Lower leg skin (tissue), 4 donors: ENCODE results near the gene ZFYVE28. TPM values are rescaled to one million over a fixed set of nuclear protein-coding genes. Genes with fewer than 3 reads are reported as not detected.

Source experiments
- DNase-seq, 2 donors: peaks; one replicate each; pipeline ENCODE4 v3.0.0-alpha.2; 2019; ENCODE audit warnings: low spot score in 2 of 2
- H3K4me3 ChIP-seq: fragments of 200-600 bp; sonication (generic); 2 replicates; pipeline ENCODE4 v1.5.1; 2017; ENCODE audit warnings: mild to moderate bottlenecking, low read depth; ENCODE audit not compliant: poor library complexity, severe bottlenecking
- CTCF ChIP-seq, 3 donors: fragments of 450-650 bp; IDR thresholded peaks; one replicate each; pipeline ENCODE4 v1.5.1; 2016; ENCODE audit warnings: antibody characterized with exemption in 3 of 3, mild to moderate bottlenecking in 3 of 3, moderate library complexity in 2 of 3
- POLR2A ChIP-seq, 2 donors: fragments of 450-650 bp; IDR thresholded peaks; one replicate each; pipeline ENCODE4 v1.6.1; 2016 to 2017; ENCODE audit warnings: antibody characterized with exemption in 2 of 2, mild to moderate bottlenecking in 1 of 2, moderate library complexity in 1 of 2
- WGBS, 2 donors: methylation state at CpG; one replicate each; pipeline ENCODE4 v1.1.5; 2018; 5-methylcytosine and 5-hydroxymethylcytosine counted together
- intact Hi-C: fragments of 100-400 bp; cut with DNase I; formaldehyde crosslinking; loops from one replicate; pipeline ENCODE4 v1.15.0; 2023; ENCODE audit warnings: low total_unique reads
- total RNA-seq, 4 donors: library from RNA; depleted of rRNA; stranded (reverse); fragments of >200 nt; gene quantifications; one replicate each; pipeline ENCODE4 v1.1.0, GENCODE V29; 2016

The ZFYVE28 gene
- total RNA-seq, 4 donors from 2014 or later = 5.0 to 12.8 (median 9.9) TPM

DNA sequence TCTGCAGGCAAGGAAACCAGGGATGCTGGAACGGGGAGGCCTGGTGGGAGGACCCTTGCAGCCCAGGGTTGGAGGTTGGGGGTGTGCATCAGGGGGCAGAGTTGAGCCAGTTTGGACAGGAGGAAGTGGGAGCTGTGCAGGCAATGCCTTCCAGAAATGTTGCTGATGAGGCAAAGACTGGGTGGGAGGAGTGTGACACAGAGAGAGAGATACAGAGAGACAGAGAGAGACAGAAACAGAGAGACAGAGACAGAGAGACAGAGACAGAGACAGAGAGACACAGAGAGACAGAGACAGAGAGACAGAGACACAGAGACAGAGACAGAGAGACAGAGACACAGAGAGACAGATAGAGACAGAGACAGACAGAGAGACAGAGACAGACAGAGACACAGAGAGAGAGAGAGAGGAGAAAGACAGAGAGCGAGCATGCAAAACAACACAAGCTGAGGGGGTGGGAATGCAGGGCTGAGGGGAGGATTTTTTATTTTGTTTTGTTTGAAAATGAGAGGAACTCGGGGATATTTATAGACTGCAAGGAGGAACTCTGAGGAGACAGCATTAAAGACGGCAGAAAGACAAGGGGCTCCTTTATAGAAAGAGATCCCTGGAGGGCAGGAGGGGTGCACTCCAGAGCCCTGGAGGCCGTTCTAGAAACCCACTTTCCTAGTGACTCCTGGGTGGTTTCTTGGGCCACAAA, 174.6 kb downstream of the ZFYVE28 start:
- DNase-seq = peak in 1 of 2 donors; percentile 87
- no peak overlapping the region for H3K4me3 ChIP-seq
- 33 to 41% methylated on average over 5 of the region's 5 CpGs for WGBS, 2 donors
- intact Hi-C loops = no loop called here
- TF ChIP-seq POLR2A (IDR thresholded peaks at IDR 0.05) = no peak
- TF ChIP-seq CTCF (IDR thresholded peaks at IDR 0.05) = no peak

- intact Hi-C loops = no loop called here
- peak; percentile 96 to 100 for DNase-seq
- peak within 1 kb of the TSS; percentile 98 for H3K4me3 ChIP-seq
- 0 to 1% methylated on average over 56 to 58 of the region's 88 CpGs for WGBS, 2 donors
- no peak for TF ChIP-seq POLR2A (IDR thresholded peaks at IDR 0.05)
Observed at GRCh38 chr4:2241410-2242353, 176.8 kb downstream of the ZFYVE28 start, which contains the start of the genes HAUS3 and POLN. Gene HAUS3 (minus strand): TSS chr4:2242121. CDS start chr4:2240946, 1,175 bp downstream. Gene POLN (minus strand): TSS chr4:2242121. CDS start chr4:2229231, 12,890 bp downstream.

GRCh38 chr4:2241003-2241402, 177.4 kb downstream of the ZFYVE28 start:
- WGBS, 2 donors = 3 to 4% methylated on average over 7 of the region's 7 CpGs
- no peak for DNase-seq
- H3K4me3 ChIP-seq = peak overlapping the region; percentile 98
- intact Hi-C loops = no loop called here
- TF ChIP-seq POLR2A (IDR thresholded peaks at IDR 0.05) (no peak), CTCF (IDR thresholded peaks at IDR 0.05) (no peak)

- no peak for DNase-seq
- intact Hi-C loops = no loop called here
- TF ChIP-seq CTCF (IDR thresholded peaks at IDR 0.05) = no peak
- no peak for TF ChIP-seq POLR2A (IDR thresholded peaks at IDR 0.05)
- 39 to 61% methylated on average over 3 of the region's 3 CpGs for WGBS, 2 donors
- H3K4me3 ChIP-seq = no peak overlapping the region
Observed at GRCh38 chr4:2236944-2237666, 181.3 kb downstream of the ZFYVE28 start.

DNA sequence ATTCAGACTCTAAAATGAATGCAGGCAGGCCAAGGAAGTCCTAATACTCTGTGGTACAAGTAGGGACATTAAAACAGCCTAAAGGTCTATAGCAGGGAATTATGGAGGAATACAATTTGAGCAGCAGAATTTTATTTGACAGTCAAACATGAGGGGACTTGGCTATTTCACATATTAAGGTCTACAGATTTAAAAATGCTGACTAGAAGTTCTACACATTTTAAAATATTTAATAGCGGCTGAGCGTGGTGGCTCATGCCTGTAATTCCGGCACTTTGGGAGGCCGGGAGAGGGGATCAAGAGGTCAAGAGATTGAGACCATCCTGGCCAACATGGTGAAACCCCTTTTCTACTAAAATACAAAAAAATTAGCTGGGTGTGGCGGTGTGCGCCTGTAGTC, 187.4 kb downstream of the ZFYVE28 start:
- intact Hi-C loops = no loop called here
- no peak overlapping the region for H3K4me3 ChIP-seq
- TF ChIP-seq CTCF (IDR thresholded peaks at IDR 0.05) = no peak
- no peak for TF ChIP-seq POLR2A (IDR thresholded peaks at IDR 0.05)
- WGBS, 2 donors = 94 to 99% methylated on average over 6 of the region's 6 CpGs
- no peak for DNase-seq
